HCT116 (cell line): ENCODE measurements around the gene PKM. TPM values are rescaled to one million over a fixed set of nuclear protein-coding genes. Genes with fewer than 3 reads are reported as not detected.

Source experiments
- ATAC-seq: fragments of 200-7000 bp; cut with Tn5 transposase; 2 replicates; pipeline ENCODE4 v1.9.1; 2020; ENCODE audit warnings: mild to moderate bottlenecking, moderate library complexity
- BruUV-seq: library from RNA; stranded (reverse); fragments of 400-500 nt; replicated peaks from 2 replicates; lab custom pipeline; 2021; lab: Mats Ljungman, UMichigan
- CTCF ChIA-PET: fragments of 300-600 bp; sonication (Branson Sonifier 250); formaldehyde crosslinking; loops from one replicate; lab custom pipeline; 2021; ENCODE audit warnings: antibody characterized with exemption; lab: Charles Lee
- POLR2A ChIA-PET: fragments of 300-600, 350-600 bp; sonication (Branson Sonifier 250); formaldehyde crosslinking; loops from one replicate; lab custom pipeline; 2021; ENCODE audit warnings: antibody characterized with exemption; lab: Charles Lee
- RAD21 ChIA-PET, 2 experiments: fragments of 300-600 bp; sonication (Branson Sonifier 250); formaldehyde crosslinking; loops; one replicate each; lab custom pipeline; 2023; ENCODE audit warnings: low total read pairs in 2 of 2; ENCODE audit not compliant: uncharacterized antibody in 2 of 2, unreplicated experiment in 2 of 2, low non-redundant PET in 1 of 2; lab: Charles Lee
- DNase-seq: peaks from one replicate; pipeline ENCODE4 v3.0.0-alpha.2; 2010; ENCODE audit warnings: low read depth, low spot score
- H2AFZ ChIP-seq: fragments of 200-600 bp; shearing (Covaris generic), sonication (generic); 2 replicates; pipeline ENCODE4 v1.6.1; 2017; ENCODE audit warnings: low read depth, mixed run types, mixed read lengths, antibody characterized with exemption, low read length; ENCODE audit not compliant: poor library complexity, severe bottlenecking
- H3K27ac ChIP-seq: 2 replicates; pipeline ENCODE4 v1.5.1; 2012; ENCODE audit warnings: low read depth, low read length
- H3K27me3 ChIP-seq: fragments of 200-600 bp; sonication (generic); 2 replicates; pipeline ENCODE4 v1.6.1; 2016; ENCODE audit warnings: mixed run types, low read length, mixed read lengths; ENCODE audit not compliant: insufficient read depth
- H3K36me3 ChIP-seq, 2 experiments: fragments of 200-500 bp in 1 of 2; fragments of 200-600 bp in 1 of 2; sonication (Bioruptor generic) in 1 of 2; sonication (generic) in 1 of 2; 2 replicates each; pipeline versions ENCODE4 v1.5.1 to v1.6.1; 2014 to 2016; ENCODE audit warnings: low read length in 2 of 2, inconsistent platforms in 1 of 2, mixed read lengths in 1 of 2, mixed run types in 1 of 2; ENCODE audit not compliant: insufficient read depth in 2 of 2, control insufficient read depth in 1 of 2
- H3K4me1 ChIP-seq, 2 experiments: fragments of 200-600 bp in 1 of 2; sonication (generic) in 1 of 2; 2 replicates each; pipeline versions ENCODE4 v1.5.1 to v1.6.1; 2012 to 2017; ENCODE audit warnings: low read length in 2 of 2, inconsistent platforms in 1 of 2, mild to moderate bottlenecking in 1 of 2, mixed read lengths in 1 of 2, mixed run types in 1 of 2, moderate library complexity in 1 of 2; ENCODE audit not compliant: insufficient read depth in 2 of 2, control insufficient read depth in 1 of 2
- H3K4me2 ChIP-seq: fragments of 200-600 bp; sonication (generic); 2 replicates; pipeline ENCODE4 v1.6.1; 2017; ENCODE audit warnings: mixed run types, low read length, mixed read lengths
- H3K4me3 ChIP-seq, 2 experiments: fragments of 200-600 bp in 1 of 2; sonication (generic) in 1 of 2; replicated peaks in 1 of 2; 2 replicates each; pipeline ENCODE4 v1.5.1; 2011 to 2016; ENCODE audit warnings: low read length in 2 of 2, control low read depth in 1 of 2, low read depth in 1 of 2, mild to moderate bottlenecking in 1 of 2, mixed read lengths in 1 of 2, mixed run types in 1 of 2
- H3K79me2 ChIP-seq: fragments of 200-600 bp; sonication (generic); 2 replicates; pipeline ENCODE4 v1.6.1; 2017; ENCODE audit warnings: mild to moderate bottlenecking, mixed run types, low read length, moderate library complexity, mixed read lengths; ENCODE audit not compliant: insufficient read depth
- H3K9ac ChIP-seq: fragments of 200-600 bp; sonication (generic); 2 replicates; pipeline ENCODE4 v1.6.1; 2016; ENCODE audit warnings: low read length, mixed read lengths
- H3K9me2 ChIP-seq: fragments of 200-600 bp; sonication (generic), shearing (Covaris generic); 2 replicates; pipeline ENCODE4 v1.6.1; 2017; ENCODE audit warnings: mixed run types, mild to moderate bottlenecking, moderate library complexity; ENCODE audit not compliant: insufficient read depth
- H3K9me3 ChIP-seq, 2 experiments: fragments of 200-500 bp in 1 of 2; fragments of 200-600 bp in 1 of 2; sonication (Bioruptor generic) in 1 of 2; sonication (generic) in 1 of 2; 2 replicates each; pipeline ENCODE4 v1.6.1; 2014 to 2017; ENCODE audit warnings: low read length in 2 of 2, mixed read lengths in 2 of 2, inconsistent platforms in 1 of 2, low read depth in 1 of 2, mild to moderate bottlenecking in 1 of 2, mixed run types in 1 of 2, moderate library complexity in 1 of 2; ENCODE audit not compliant: control insufficient read depth in 1 of 2, insufficient read depth in 1 of 2
- H4K20me1 ChIP-seq: fragments of 200-600 bp; sonication (generic), shearing (Covaris generic); 2 replicates; pipeline ENCODE4 v1.6.1; 2017; ENCODE audit warnings: mixed run types, mild to moderate bottlenecking, moderate library complexity; ENCODE audit not compliant: insufficient read depth
- ATF3 ChIP-seq: IDR thresholded peaks from 2 replicates; pipeline ENCODE4 v1.6.1; 2012
- CEBPB ChIP-seq: IDR thresholded peaks from 2 replicates; pipeline ENCODE4 v1.6.1; 2012; ENCODE audit warnings: low read depth
- CTCF ChIP-seq, 3 experiments: fragments of 200-600 bp in 1 of 3; sonication (generic) in 1 of 3; IDR thresholded peaks in 2 of 3; conservative IDR thresholded peaks in 1 of 3; 2 replicates each; pipeline ENCODE4 v1.5.1; 2012 to 2017; ENCODE audit warnings: low read depth in 2 of 3, low read length in 2 of 3, antibody characterized with exemption in 1 of 3, borderline replicate concordance in 1 of 3, control low read depth in 1 of 3, mild to moderate bottlenecking in 1 of 3, mixed read lengths in 1 of 3, mixed run types in 1 of 3, moderate library complexity in 1 of 3; ENCODE audit not compliant: insufficient read depth in 1 of 3
- FOSL1 ChIP-seq: IDR thresholded peaks from 2 replicates; pipeline ENCODE4 v1.6.1; 2012; ENCODE audit warnings: low read depth
- JUND ChIP-seq: IDR thresholded peaks from 2 replicates; pipeline ENCODE4 v1.6.1; 2012
- MAX ChIP-seq: IDR thresholded peaks from 2 replicates; pipeline ENCODE4 v1.6.1; 2012
- POLR2AphosphoS5 ChIP-seq: IDR thresholded peaks from 2 replicates; pipeline ENCODE4 v1.6.1; 2011; ENCODE audit warnings: mild to moderate bottlenecking, low read depth, low read length, moderate library complexity
- REST ChIP-seq: IDR thresholded peaks from 2 replicates; pipeline ENCODE4 v1.6.1; 2012; ENCODE audit warnings: low read depth
- SIN3A ChIP-seq: IDR thresholded peaks from 2 replicates; pipeline ENCODE4 v1.6.1; 2012; ENCODE audit warnings: low read depth
- SRF ChIP-seq: IDR thresholded peaks from 2 replicates; pipeline ENCODE4 v1.6.1; 2012; ENCODE audit warnings: low read depth
- TCF7L2 ChIP-seq: IDR thresholded peaks from 2 replicates; pipeline ENCODE4 v1.7.0; 2011; ENCODE audit warnings: borderline replicate concordance, inconsistent platforms; ENCODE audit not compliant: insufficient read depth, insufficient read length; ENCODE audit errors: extremely low read depth
- YY1 ChIP-seq: IDR thresholded peaks from 2 replicates; pipeline ENCODE4 v1.6.1; 2011; ENCODE audit warnings: low read length, low read depth, moderate library complexity, mild to moderate bottlenecking; ENCODE audit not compliant: insufficient replicate concordance; ENCODE audit errors: extremely low read depth
- ZBTB33 ChIP-seq: IDR thresholded peaks from 2 replicates; pipeline ENCODE4 v1.6.1; 2011; ENCODE audit warnings: mild to moderate bottlenecking, low read length, moderate library complexity; ENCODE audit not compliant: insufficient replicate concordance; ENCODE audit errors: extremely low read depth
- ZFX ChIP-seq: fragments of 450-650 bp; IDR thresholded peaks from 2 replicates; pipeline ENCODE4 v1.6.1; 2017
- intact Hi-C: fragments of 100-400 bp; cut with micrococcal nuclease; formaldehyde crosslinking; loops from 2 replicates; pipeline ENCODE4 v1.10.0; 2022
- total RNA-seq: library from RNA; stranded (reverse); gene quantifications from one replicate; pipeline ENCODE4 v1.2.1, GENCODE V29; 2021; ENCODE audit not compliant: unreplicated experiment

PKM gene
- total RNA-seq, 1 experiment from 2014 or later: 1,664 TPM

- H3K27ac ChIP-seq: no peak overlapping the region
- no peaks in the 10 kb centered on the region for H3K9me2 ChIP-seq
- BruUV-seq: no TSS peak
- H3K4me2 ChIP-seq: no peak overlapping the region
- CTCF ChIA-PET: no interaction called here
- POLR2A ChIA-PET: interaction anchor here (0.8 kb wide), 1 partner anchor 11 kb away, joined by 3 read pairs; the partner anchor contains the start of gene PKM
- H4K20me1 ChIP-seq: peaks cover 67% of the 10 kb centered on the region; the same call in 1 of the 2 replicates
- H3K27me3 ChIP-seq: no peaks in the 10 kb centered on the region
- DNase-seq: no peak
- RAD21 ChIA-PET: no interaction called here
- no peak overlapping the region for H2AFZ ChIP-seq
- no peaks in the 10 kb centered on the region for H3K9me3 ChIP-seq
- peaks cover 23 to 31% of the 10 kb centered on the region in 2 experiments for H3K4me1 ChIP-seq
- peaks cover 63 to 88% of the 10 kb centered on the region in 2 experiments for H3K36me3 ChIP-seq
- H3K4me3 ChIP-seq: no peak overlapping the region
- peaks cover 100% of the 10 kb centered on the region for H3K79me2 ChIP-seq
- intact Hi-C loops: loop anchor here (10.0 kb wide), 1 partner anchor 926 kb away; no protein-coding TSS in a partner anchor
- H3K9ac ChIP-seq: no peak overlapping the region
- TF ChIP-seq SIN3A: no peak
- no peak for TF ChIP-seq FOSL1
- TF ChIP-seq REST: no peak
- no peak for TF ChIP-seq YY1
- TF ChIP-seq MAX: no peak
- no peak for TF ChIP-seq ZFX
- no peak for TF ChIP-seq TCF7L2
- no peak for TF ChIP-seq CTCF (IDR thresholded peaks at IDR 0.05 in 2 of 3, conservative IDR thresholded peaks at IDR 0.05 in 1 of 3; ENCODE audit: borderline replicate concordance in 1 of 3, insufficient read depth in 1 of 3, low read depth in 2 of 3, low read length in 2 of 3)
- TF ChIP-seq SRF: no peak
- no peak for TF ChIP-seq CEBPB
- no peak for TF ChIP-seq ATF3
- TF ChIP-seq POLR2AphosphoS5: no peak
- TF ChIP-seq JUND: no peak
- TF ChIP-seq ZBTB33: no peak
- ATAC-seq: no peak
Measured at GRCh38 chr15:72220687-72221086, 10.3 kb downstream of the PKM start.
